H9 (cell line): ENCODE results near the gene PRDM4. TPM values are rescaled to one million over a fixed set of nuclear protein-coding genes. Genes with fewer than 3 reads are reported as not detected.

Experiments
- DNase-seq: peaks from one replicate; pipeline ENCODE4 v3.0.0-alpha.2; 2017
- H2AFZ ChIP-seq: one replicate; pipeline ENCODE4 v1.6.1; 2013; ENCODE audit warnings: mild to moderate bottlenecking, low read length, control low read depth, moderate library complexity
- H2AK5ac ChIP-seq: 2 replicates; pipeline ENCODE4 v1.6.1; 2013; ENCODE audit warnings: low read length, control low read depth, mixed read lengths; ENCODE audit not compliant: insufficient read length
- H2BK120ac ChIP-seq: one replicate; pipeline ENCODE4 v1.6.1; 2013; ENCODE audit warnings: low read depth, mild to moderate bottlenecking, low read length, control low read depth, inconsistent platforms; ENCODE audit not compliant: poor library complexity, severe bottlenecking
- H2BK12ac ChIP-seq: 2 replicates; pipeline ENCODE4 v1.6.1; 2013; ENCODE audit warnings: low read length, control low read depth, mixed read lengths, low read depth; ENCODE audit not compliant: insufficient read length
- H2BK15ac ChIP-seq: 2 replicates; pipeline ENCODE4 v1.6.1; 2013; ENCODE audit warnings: low read depth, low read length, control low read depth
- H2BK20ac ChIP-seq: one replicate; pipeline ENCODE4 v1.6.1; 2013; ENCODE audit warnings: low read depth, mild to moderate bottlenecking, low read length, control low read depth, inconsistent platforms; ENCODE audit not compliant: poor library complexity, severe bottlenecking
- H2BK5ac ChIP-seq: 2 replicates; pipeline ENCODE4 v1.6.1; 2013; ENCODE audit warnings: low read length, control low read depth, mixed read lengths; ENCODE audit not compliant: insufficient read length
- H3K14ac ChIP-seq: 2 replicates; pipeline ENCODE4 v1.6.1; 2013; ENCODE audit warnings: low read length, control low read depth; ENCODE audit not compliant: insufficient read depth
- H3K18ac ChIP-seq: 2 replicates; pipeline ENCODE4 v1.6.1; 2013; ENCODE audit warnings: low read depth, mild to moderate bottlenecking, mixed read lengths, low read length, control low read depth; ENCODE audit not compliant: insufficient read length
- H3K23ac ChIP-seq: 2 replicates; pipeline ENCODE4 v1.6.1; 2013; ENCODE audit warnings: low read length, control low read depth, mixed read lengths, low read depth; ENCODE audit not compliant: insufficient read length
- H3K23me2 ChIP-seq: 2 replicates; pipeline ENCODE4 v1.6.1; 2013; ENCODE audit warnings: low read depth, mild to moderate bottlenecking, mixed read lengths, low read length, control low read depth; ENCODE audit not compliant: insufficient read length, poor library complexity, severe bottlenecking
- H3K27ac ChIP-seq: 2 replicates; pipeline ENCODE4 v1.5.1; 2013; ENCODE audit warnings: low read length, control low read depth, mixed read lengths, low read depth; ENCODE audit not compliant: insufficient read length
- H3K27me3 ChIP-seq: 2 replicates; pipeline ENCODE4 v1.6.1; 2013; ENCODE audit warnings: low read length, control low read depth, inconsistent platforms; ENCODE audit not compliant: insufficient read depth
- H3K4ac ChIP-seq: 2 replicates; pipeline ENCODE4 v1.6.1; 2013; ENCODE audit warnings: low read depth, mild to moderate bottlenecking, control low read depth, inconsistent platforms, low read length, moderate library complexity
- H3K4me1 ChIP-seq: 2 replicates; pipeline ENCODE4 v1.6.1; 2013; ENCODE audit warnings: low read length, control low read depth, inconsistent platforms; ENCODE audit not compliant: insufficient read depth
- H3K4me2 ChIP-seq: 2 replicates; pipeline ENCODE4 v1.6.1; 2013; ENCODE audit warnings: low read length, control low read depth, mixed read lengths; ENCODE audit not compliant: insufficient read length, insufficient read depth
- H3K56ac ChIP-seq: 2 replicates; pipeline ENCODE4 v1.6.1; 2013; ENCODE audit warnings: low read depth, mild to moderate bottlenecking, mixed read lengths, low read length, control low read depth; ENCODE audit not compliant: insufficient read length
- H3K79me1 ChIP-seq: 2 replicates; pipeline ENCODE4 v1.6.1; 2013; ENCODE audit warnings: low read depth, mild to moderate bottlenecking, moderate library complexity, low read length, control low read depth, inconsistent platforms; ENCODE audit not compliant: insufficient read depth, poor library complexity, severe bottlenecking
- H3K79me2 ChIP-seq: 2 replicates; pipeline ENCODE4 v1.6.1; 2013; ENCODE audit warnings: low read length, control low read depth, inconsistent platforms; ENCODE audit not compliant: insufficient read depth
- H3K9ac ChIP-seq: 2 replicates; pipeline ENCODE4 v1.6.1; 2013; ENCODE audit warnings: low read length, control low read depth, mixed read lengths; ENCODE audit not compliant: insufficient read length; ENCODE audit errors: extremely low read depth
- H3K9me3 ChIP-seq: one replicate; pipeline ENCODE4 v1.6.1; 2013; ENCODE audit warnings: low read depth, low read length, inconsistent platforms; ENCODE audit not compliant: control insufficient read depth
- H3T11ph ChIP-seq: one replicate; pipeline ENCODE4 v1.6.1; 2013; ENCODE audit warnings: mild to moderate bottlenecking, low read length, control low read depth, inconsistent platforms
- H4K20me1 ChIP-seq: one replicate; pipeline ENCODE4 v1.6.1; 2013; ENCODE audit not compliant: control insufficient read depth, insufficient read length, insufficient read depth
- H4K5ac ChIP-seq: 2 replicates; pipeline ENCODE4 v1.6.1; 2013; ENCODE audit warnings: low read depth, mild to moderate bottlenecking, mixed read lengths, low read length, control low read depth; ENCODE audit not compliant: insufficient read length
- H4K8ac ChIP-seq: replicated peaks from 2 replicates; pipeline ENCODE4 v1.6.1; 2013; ENCODE audit warnings: low read length, control low read depth, mixed read lengths, low read depth; ENCODE audit not compliant: insufficient read length
- H4K91ac ChIP-seq: 2 replicates; pipeline ENCODE4 v1.6.1; 2013; ENCODE audit warnings: low read depth, mild to moderate bottlenecking, moderate library complexity, mixed read lengths, low read length, control low read depth; ENCODE audit not compliant: insufficient read length
- H3K27ac Mint-ChIP-seq, 3 experiments: 2 replicates in 2 of 3; 3 replicates in 1 of 3; pipeline ENCODE4 v1.8.0; 2020 to 2021; ENCODE audit warnings: mixed read lengths in 3 of 3, mild to moderate bottlenecking in 1 of 3, moderate library complexity in 1 of 3
- H3K27me3 Mint-ChIP-seq: 2 replicates; pipeline ENCODE4 v1.8.0; 2021; ENCODE audit warnings: low read depth, mild to moderate bottlenecking, moderate library complexity, mixed read lengths
- H3K36me3 Mint-ChIP-seq, 3 experiments: 2 replicates in 2 of 3; 3 replicates in 1 of 3; pipeline ENCODE4 v1.8.0; 2020 to 2021; ENCODE audit warnings: low read depth in 3 of 3, mixed read lengths in 3 of 3; ENCODE audit not compliant: insufficient read depth in 1 of 3
- H3K4me1 Mint-ChIP-seq, 2 experiments: 2 replicates each; pipeline ENCODE4 v1.8.0; 2020; ENCODE audit warnings: mixed read lengths in 2 of 2
- H3K4me3 Mint-ChIP-seq, 2 experiments: 2 replicates in 1 of 2; 3 replicates in 1 of 2; pipeline ENCODE4 v1.8.0; 2020 to 2021; ENCODE audit warnings: mild to moderate bottlenecking in 2 of 2, mixed read lengths in 2 of 2, moderate library complexity in 1 of 2
- H3K9me3 Mint-ChIP-seq, 2 experiments: 2 replicates in 1 of 2; 3 replicates in 1 of 2; pipeline ENCODE4 v1.8.0; 2020; ENCODE audit warnings: mild to moderate bottlenecking in 2 of 2, mixed read lengths in 2 of 2, moderate library complexity in 1 of 2
- WGBS: extraction: QIAGEN DNeasy Blood & Tissue Kit; methylation state at CpG from one replicate; pipeline ENCODE4 v1.1.7; 2013; ENCODE audit warnings: missing lambda C conversion rate, low lambda C conversion rate, mixed read lengths; ENCODE audit not compliant: insufficient read length; ENCODE audit errors: extremely low coverage; 5-methylcytosine and 5-hydroxymethylcytosine counted together
- total RNA-seq: library from RNA; stranded (reverse); gene quantifications from 2 replicates; pipeline ENCODE4 v1.2.1, GENCODE V29; 2021
- TF ChIP-seq, protein P1 (sequence below): fragments of 200-600 bp; sonication (generic); conservative IDR thresholded peaks from 3 replicates; pipeline ENCODE4 v1.8.0; 2021; ENCODE audit warnings: antibody characterized with exemption, mild to moderate bottlenecking

PRDM4 gene
- total RNA-seq, 1 experiment from 2014 or later = 24.4 TPM

DNA sequence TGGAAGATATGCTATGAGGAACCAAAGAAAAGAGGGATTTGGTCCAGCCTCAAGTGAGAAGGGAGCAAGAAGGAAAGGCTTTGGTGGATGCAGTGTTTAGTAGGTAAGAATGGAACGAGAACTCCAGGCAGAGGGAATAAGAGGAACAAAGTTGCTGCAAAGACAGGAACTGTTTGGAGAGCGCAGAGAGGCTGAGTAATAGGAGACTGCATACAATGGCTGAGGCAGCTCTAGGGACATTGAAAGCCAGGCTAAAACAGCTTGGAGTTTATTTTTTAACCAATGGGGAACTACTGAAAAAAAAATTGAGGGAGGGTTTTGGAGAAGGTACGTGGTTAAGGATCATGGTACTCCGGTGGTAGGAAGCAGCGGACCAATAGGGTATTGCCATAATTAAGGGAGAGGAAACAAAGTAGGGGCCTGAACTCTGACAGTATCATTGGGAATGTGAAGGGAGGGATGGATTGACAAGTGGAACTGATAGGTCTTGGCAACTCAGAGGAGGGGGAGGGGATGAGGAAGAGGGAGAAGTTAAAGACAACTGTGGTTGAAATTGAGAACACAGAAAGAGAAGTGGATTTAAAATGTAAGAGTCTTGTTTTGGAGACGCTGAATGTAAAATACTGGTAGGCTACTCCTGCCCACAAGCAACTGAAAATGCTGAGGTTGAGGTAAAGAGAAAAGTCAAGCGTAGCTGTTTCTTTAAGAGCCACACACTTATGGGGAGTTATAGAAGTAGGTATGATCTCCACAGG, 18.3 kb upstream of the PRDM4 start:
- no peak for DNase-seq
- Histone ChIP-seq H4K91ac (no peak overlapping the region), H3T11ph (no peak overlapping the region), H3K27ac (no peak overlapping the region), H3K4ac (no peak overlapping the region), H3K79me1 (no peaks in the 10 kb centered on the region), H3K9ac (no peak overlapping the region), H3K4me1 (no peaks in the 10 kb centered on the region), H3K18ac (no peak overlapping the region), H3K56ac (no peak overlapping the region), H2BK5ac (no peak overlapping the region), H3K79me2 (no peaks in the 10 kb centered on the region), H2AK5ac (no peak overlapping the region), H3K23me2 (peaks cover 9% of the 10 kb centered on the region), H2AFZ (no peak overlapping the region), H2BK20ac (no peak overlapping the region), H2BK15ac (no peak overlapping the region), H3K4me2 (no peak overlapping the region), H3K9me3 (no peaks in the 10 kb centered on the region), H3K23ac (no peak overlapping the region), H3K27me3 (peaks cover 22% of the 10 kb centered on the region), H3K14ac (no peak overlapping the region), H4K20me1 (no peaks in the 10 kb centered on the region), H4K5ac (no peak overlapping the region), H2BK120ac (no peak overlapping the region), H4K8ac (no peak overlapping the region), H2BK12ac (no peak overlapping the region)
- no peak overlapping the region for H3K27ac Mint-ChIP-seq
- H3K4me1 Mint-ChIP-seq = peaks cover 7 to 13% of the 10 kb centered on the region in 2 experiments
- peaks cover 71% of the 10 kb centered on the region for H3K27me3 Mint-ChIP-seq
- no peaks in the 10 kb centered on the region for H3K36me3 Mint-ChIP-seq
- no peaks in the 10 kb centered on the region for H3K9me3 Mint-ChIP-seq
- TF ChIP-seq, protein P1, sequence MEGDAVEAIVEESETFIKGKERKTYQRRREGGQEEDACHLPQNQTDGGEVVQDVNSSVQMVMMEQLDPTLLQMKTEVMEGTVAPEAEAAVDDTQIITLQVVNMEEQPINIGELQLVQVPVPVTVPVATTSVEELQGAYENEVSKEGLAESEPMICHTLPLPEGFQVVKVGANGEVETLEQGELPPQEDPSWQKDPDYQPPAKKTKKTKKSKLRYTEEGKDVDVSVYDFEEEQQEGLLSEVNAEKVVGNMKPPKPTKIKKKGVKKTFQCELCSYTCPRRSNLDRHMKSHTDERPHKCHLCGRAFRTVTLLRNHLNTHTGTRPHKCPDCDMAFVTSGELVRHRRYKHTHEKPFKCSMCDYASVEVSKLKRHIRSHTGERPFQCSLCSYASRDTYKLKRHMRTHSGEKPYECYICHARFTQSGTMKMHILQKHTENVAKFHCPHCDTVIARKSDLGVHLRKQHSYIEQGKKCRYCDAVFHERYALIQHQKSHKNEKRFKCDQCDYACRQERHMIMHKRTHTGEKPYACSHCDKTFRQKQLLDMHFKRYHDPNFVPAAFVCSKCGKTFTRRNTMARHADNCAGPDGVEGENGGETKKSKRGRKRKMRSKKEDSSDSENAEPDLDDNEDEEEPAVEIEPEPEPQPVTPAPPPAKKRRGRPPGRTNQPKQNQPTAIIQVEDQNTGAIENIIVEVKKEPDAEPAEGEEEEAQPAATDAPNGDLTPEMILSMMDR = no peak
- no CpG with 5 or more reads among the region's 7 CpGs for WGBS
- no peak overlapping the region; a peak in 1 of 5 replicates for H3K4me3 Mint-ChIP-seq
